Osteoblast (primary cell): Measurements from ENCODE around the gene BCAR3. TPM values are rescaled to one million over a fixed set of nuclear protein-coding genes. Genes with fewer than 3 reads are reported as not detected.

ENCODE experiments used
- DNase-seq: peaks from one replicate; pipeline ENCODE4 v3.0.0; 2011; ENCODE audit warnings: low spot score, mixed read lengths; ENCODE audit not compliant: insufficient read length; ENCODE audit errors: missing footprints
- H2AFZ ChIP-seq: 2 replicates; pipeline ENCODE4 v1.6.0; 2011; ENCODE audit warnings: mild to moderate bottlenecking, low read length
- H3K27ac ChIP-seq: 2 replicates; pipeline ENCODE4 v1.5.1; 2011; ENCODE audit warnings: mild to moderate bottlenecking, low read depth, low read length, moderate library complexity
- H3K27me3 ChIP-seq: 2 replicates; pipeline ENCODE4 v1.6.0; 2012; ENCODE audit warnings: mild to moderate bottlenecking, control low read depth, inconsistent platforms, low read length, moderate library complexity; ENCODE audit not compliant: insufficient read depth
- H3K36me3 ChIP-seq: 2 replicates; pipeline ENCODE4 v1.5.1; 2011; ENCODE audit warnings: mild to moderate bottlenecking, low read length, control low read depth, moderate library complexity; ENCODE audit not compliant: insufficient read depth
- H3K4me1 ChIP-seq: 2 replicates; pipeline ENCODE4 v1.5.1; 2011; ENCODE audit warnings: mild to moderate bottlenecking, low read length, control low read depth, moderate library complexity; ENCODE audit not compliant: insufficient read depth
- H3K4me2 ChIP-seq: 2 replicates; pipeline ENCODE4 v1.6.0; 2011; ENCODE audit warnings: mild to moderate bottlenecking, low read length; ENCODE audit not compliant: insufficient read depth
- H3K4me3 ChIP-seq: fragments of 200-600 bp; sonication (generic); 3 replicates; pipeline ENCODE4 v1.5.1; 2012; ENCODE audit warnings: mild to moderate bottlenecking, low read length, inconsistent platforms; ENCODE audit not compliant: insufficient read depth
- H3K79me2 ChIP-seq: 2 replicates; pipeline ENCODE4 v1.6.0; 2012; ENCODE audit warnings: mild to moderate bottlenecking, low read length, control low read depth, inconsistent platforms; ENCODE audit not compliant: insufficient read depth
- H3K9me3 ChIP-seq: 2 replicates; pipeline ENCODE4 v1.5.1; 2011; ENCODE audit warnings: low read depth, low read length, control low read depth
- H4K20me1 ChIP-seq: 2 replicates; pipeline ENCODE4 v1.6.0; 2012; ENCODE audit warnings: mild to moderate bottlenecking, low read length, control low read depth; ENCODE audit not compliant: insufficient read depth
- CTCF ChIP-seq: IDR thresholded peaks from 2 replicates; pipeline ENCODE4 v1.5.1; 2011; ENCODE audit warnings: mild to moderate bottlenecking, low read depth, low read length, moderate library complexity; ENCODE audit errors: extremely low read depth
- total RNA-seq: library from RNA; depleted of rRNA; stranded (reverse); fragments of >200 nt; gene quantifications from 2 replicates; pipeline ENCODE4 v1.2.3, GENCODE V29; 2012

BCAR3 gene
- total RNA-seq, 1 donor, result 34.0 TPM

GRCh38 chr1:93710499-93711453, 29.1 kb upstream of the BCAR3 start:
- Histone ChIP-seq H3K4me1 (peaks cover 4% of the 10 kb centered on the region), H3K9me3 (no peaks in the 10 kb centered on the region), H3K79me2 (no peaks in the 10 kb centered on the region), H3K36me3 (no peaks in the 10 kb centered on the region), H4K20me1 (no peaks in the 10 kb centered on the region), H3K27ac (no peak overlapping the region), H3K4me2 (no peak overlapping the region), H2AFZ (no peak overlapping the region), H3K4me3 (no peak overlapping the region), H3K27me3 (no peaks in the 10 kb centered on the region)
- DNase-seq, result no peak
- TF ChIP-seq CTCF, result no peak

- H3K4me3 ChIP-seq, result no peak overlapping the region
- TF ChIP-seq CTCF, result no peak
- H3K27me3 ChIP-seq, result no peaks in the 10 kb centered on the region
- H2AFZ ChIP-seq, result peak overlapping the region; percentile 70
- H3K36me3 ChIP-seq, result no peaks in the 10 kb centered on the region
- peak overlapping the region; percentile 11 for H3K4me2 ChIP-seq
- no peak overlapping the region for H3K27ac ChIP-seq
- H4K20me1 ChIP-seq, result no peaks in the 10 kb centered on the region
- H3K9me3 ChIP-seq, result no peaks in the 10 kb centered on the region
- H3K79me2 ChIP-seq, result no peaks in the 10 kb centered on the region
- H3K4me1 ChIP-seq, result no peaks in the 10 kb centered on the region
- DNase-seq, result peak; percentile 82
These were observed 27.3 kb upstream of the BCAR3 start for GRCh38 chr1:93708734-93709481.

GRCh38 chr1:93707956-93708355, 26.3 kb upstream of the BCAR3 start:
- no peak for TF ChIP-seq CTCF
- Histone ChIP-seq H3K4me2 (no peak overlapping the region), H3K4me1 (no peaks in the 10 kb centered on the region), H3K27me3 (no peaks in the 10 kb centered on the region), H3K4me3 (no peak overlapping the region), H2AFZ (peak overlapping the region; percentile 9), H3K79me2 (no peaks in the 10 kb centered on the region), H3K36me3 (no peaks in the 10 kb centered on the region), H3K9me3 (no peaks in the 10 kb centered on the region), H3K27ac (no peak overlapping the region), H4K20me1 (no peaks in the 10 kb centered on the region)
- no peak for DNase-seq
